T47D (cell line): Measurements from ENCODE around the gene MRPL47.
A peak's percentile ranks its signal among the peaks of the same experiment; 100 is the strongest.

Source experiments
- DNase-seq, 2 experiments: peaks; one replicate each; pipeline versions ENCODE4 v3.0.0 to v3.0.0-alpha.2; 2011 to 2012; ENCODE audit warnings: low read depth in 1 of 2, low spot score in 1 of 2
- JUND ChIP-seq: IDR thresholded peaks from 2 replicates; pipeline ENCODE4 v1.6.1; 2012; ENCODE audit warnings: low read depth
- in situ Hi-C: cut with HindIII; loops from 2 replicates; pipeline ENCODE4 v1.10.0; 2016; ENCODE audit warnings: low sequenced_read_pairs, low pct_unique_long_range_greater_than_20kb

MRPL47 gene

GRCh38 chr3:179615458-179616173 is 11.2 kb upstream of the MRPL47 start:
- DNase-seq = no peak
- in situ Hi-C loops = no loop called here
- TF ChIP-seq JUND = no peak

GRCh38 chr3:179613807-179614206 is 9.4 kb upstream of the MRPL47 start:
- TF ChIP-seq JUND = no peak
- DNase-seq = no peak
- in situ Hi-C loops = no loop called here

- TF ChIP-seq JUND = no peak
- in situ Hi-C loops = no loop called here
- no peak for DNase-seq
Measured at GRCh38 chr3:179610066-179610465, 5.6 kb upstream of the MRPL47 start.

- no peak for DNase-seq
- in situ Hi-C loops = no loop called here
- no peak for TF ChIP-seq JUND
Measured at GRCh38 chr3:179608931-179609720, 4.7 kb upstream of the MRPL47 start.

- no peak for TF ChIP-seq JUND
- no peak for DNase-seq
Measured at GRCh38 chr3:179606534-179607085, 2.2 kb upstream of the MRPL47 start.

GRCh38 chr3:179603831-179604230 is 607 bp downstream of the MRPL47 start:
- in situ Hi-C loops = no loop called here
- no peak for TF ChIP-seq JUND
- DNase-seq = no peak

More at GRCh38 chr3:179606534-179607085, 2.2 kb upstream of the MRPL47 start:
- in situ Hi-C loops = no loop called here

GRCh38 chr3:179603321-179603720 is 1.1 kb downstream of the MRPL47 start:
- no peak for DNase-seq
- in situ Hi-C loops = no loop called here
- TF ChIP-seq JUND = no peak

- peak; percentile 24 to 52 for DNase-seq
- in situ Hi-C loops = no loop called here
- peak; percentile 69 for TF ChIP-seq JUND
Measured at GRCh38 chr3:179599531-179599930, 4.9 kb downstream of the MRPL47 start.

- no peak for DNase-seq
- in situ Hi-C loops = no loop called here
- TF ChIP-seq JUND = no peak
Measured at GRCh38 chr3:179591313-179591712, 13.1 kb downstream of the MRPL47 start.

- in situ Hi-C loops = no loop called here
- no peak for TF ChIP-seq JUND
- DNase-seq = no peak
Measured at GRCh38 chr3:179590669-179591068, 13.8 kb downstream of the MRPL47 start.

- TF ChIP-seq JUND = no peak
- in situ Hi-C loops = no loop called here
- DNase-seq = no peak
Measured at GRCh38 chr3:179589143-179589542, 15.3 kb downstream of the MRPL47 start.

- no peak for TF ChIP-seq JUND
- DNase-seq = no peak
- in situ Hi-C loops = no loop called here
Measured at GRCh38 chr3:179580992-179581391, 23.4 kb downstream of the MRPL47 start.

- in situ Hi-C loops = no loop called here
- no peak for TF ChIP-seq JUND
- DNase-seq = no peak
Measured at GRCh38 chr3:179565496-179565895, 38.9 kb downstream of the MRPL47 start.
